NCI-H1436 (cell line): ENCODE measurements around the gene P2RX3.
A peak's percentile ranks its signal among the peaks of the same experiment; 100 is the strongest.
"Not testable (repeated sequence)": the region's sequence is repeated elsewhere in the genome, so short reads cannot be mapped to it uniquely, and the experiment has no call there.

Experiments used
- DNase-seq: peaks from one replicate; lab custom pipeline; 2025; lab: John Stamatoyannopoulos, UW

Gene P2RX3

GRCh38 chr11:57324886-57325734 lies 13.0 kb upstream of the P2RX3 start, which contains the start of gene TNKS1BP1:
TSS of gene TNKS1BP1 (minus strand) at chr11:57324952. CDS start at chr11:57321885, 3,067 bp downstream.
- DNase-seq: peak; percentile 89

DNA sequence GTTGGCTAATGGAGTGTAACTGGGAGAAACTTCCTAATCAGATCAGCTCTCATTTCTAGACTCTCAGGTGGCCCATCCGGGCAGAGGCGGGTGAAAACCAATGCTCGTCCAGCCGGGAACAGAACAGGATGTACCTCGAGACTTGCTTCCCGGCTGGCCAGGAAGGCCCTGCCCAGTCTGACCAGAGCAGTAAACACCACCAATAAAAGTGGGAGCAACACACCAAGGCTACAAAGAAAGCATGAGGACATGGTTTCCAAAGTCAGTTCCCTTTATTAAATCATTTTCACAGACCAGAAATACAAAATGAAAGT lies 12.5 kb upstream of the P2RX3 start:
- DNase-seq: no peak

- no peak for DNase-seq
Measured at GRCh38 chr11:57327721-57328120, 10.4 kb upstream of the P2RX3 start.

GRCh38 chr11:57330029-57330428 lies 8.1 kb upstream of the P2RX3 start:
- DNase-seq: no peak

DNA sequence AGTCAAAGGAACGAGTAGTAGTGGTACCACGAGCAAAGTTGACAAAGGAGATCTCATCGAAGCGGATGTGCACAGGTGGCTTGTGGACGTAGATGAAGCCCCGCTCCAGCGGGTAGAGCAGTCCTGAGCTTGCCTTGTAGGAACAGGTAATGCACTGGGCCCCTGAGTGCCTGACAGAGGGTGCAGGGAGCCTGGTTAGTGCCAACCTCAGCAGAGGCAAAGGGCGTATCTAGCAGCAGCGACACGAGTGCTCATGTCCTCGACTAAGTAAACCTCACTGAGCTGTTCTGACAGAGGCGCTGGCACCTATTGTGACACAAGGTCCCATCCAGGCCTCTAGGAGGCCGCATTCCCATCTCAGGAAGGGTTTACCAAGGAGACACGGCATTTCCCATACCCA lies 6.4 kb upstream of the P2RX3 start:
- no peak for DNase-seq

DNA sequence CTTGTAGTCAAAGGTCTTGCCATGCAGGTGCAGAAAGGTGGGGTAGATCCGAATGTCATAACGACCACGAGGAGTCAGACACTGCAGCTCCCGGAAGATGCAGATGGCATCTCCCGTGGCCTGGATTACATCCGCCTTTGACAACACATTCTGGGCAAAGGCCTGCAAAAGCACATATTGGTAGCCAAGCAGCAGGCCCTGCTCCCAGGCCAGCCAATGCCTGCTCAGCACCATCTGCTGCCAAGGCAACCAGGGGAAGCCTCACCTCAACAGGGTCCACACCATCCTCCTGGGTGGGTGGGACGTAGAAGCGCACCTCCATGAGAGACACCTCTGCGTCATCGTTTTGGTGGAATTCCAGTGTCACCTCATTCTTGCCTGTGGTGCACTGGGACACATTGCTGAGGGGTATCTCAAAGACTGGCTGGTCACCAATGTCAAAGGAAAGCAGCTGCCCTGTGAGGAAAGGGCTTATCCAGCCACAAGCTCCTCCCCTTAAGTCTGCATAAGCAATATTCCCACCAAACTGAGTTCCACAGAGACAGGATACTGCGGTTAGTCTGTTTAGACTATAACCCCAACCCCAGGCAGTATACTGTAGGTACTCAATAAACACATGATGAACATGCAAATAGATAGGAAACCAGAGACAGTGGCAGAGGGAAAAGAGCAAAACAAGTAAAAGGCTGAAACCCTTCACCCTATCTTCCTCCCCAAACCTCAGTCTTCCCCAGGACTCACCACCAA lies 5.3 kb upstream of the P2RX3 start:
- no peak for DNase-seq

GRCh38 chr11:57335023-57335342 lies 3.2 kb upstream of the P2RX3 start:
- DNase-seq: no peak

DNA sequence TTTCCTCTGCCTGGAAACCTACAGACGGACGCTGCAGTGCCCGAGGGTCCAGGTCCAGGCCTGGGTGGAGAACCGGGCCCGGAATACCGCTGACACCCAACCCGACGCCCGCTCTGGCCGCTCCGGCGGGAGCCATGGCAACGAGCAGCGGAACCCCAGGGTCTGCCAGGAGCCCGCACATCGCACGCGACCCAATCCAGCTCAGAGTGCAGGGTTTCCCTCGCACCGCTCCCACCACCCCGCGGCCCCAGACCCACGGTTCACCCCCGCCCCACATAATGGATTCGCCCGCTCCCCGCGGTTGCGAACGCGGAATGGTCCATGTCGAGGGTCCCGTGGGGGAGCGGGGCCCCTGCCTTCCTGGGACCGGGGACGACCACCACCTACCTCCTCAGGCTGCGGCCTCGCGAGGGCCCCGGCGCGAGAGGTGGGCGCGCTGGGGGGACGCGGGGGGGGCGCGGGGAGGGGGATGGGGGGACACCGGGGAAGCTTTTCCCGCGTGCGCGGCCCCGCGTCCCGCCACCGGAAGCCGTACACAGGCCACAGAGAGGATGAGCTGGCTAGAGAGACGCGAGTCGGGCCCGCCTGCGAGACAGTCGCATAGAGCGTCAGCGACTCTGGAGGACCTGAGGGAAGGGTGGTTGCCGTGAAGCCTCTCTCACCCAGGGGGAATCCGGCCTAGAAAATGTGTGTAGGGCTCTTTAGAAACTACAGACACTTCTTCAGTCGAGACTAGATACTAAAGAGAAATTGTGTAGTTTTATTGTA lies 2.6 kb upstream of the P2RX3 start, which contains the start of gene SSRP1:
Gene SSRP1 (minus strand): TSS at position 550 of the 768 bp plus-strand sequence. CDS start 771 bp downstream, outside the sequence.
- DNase-seq: peak; percentile 84

- DNase-seq: no peak
Measured at GRCh38 chr11:57336111-57336666, 2.0 kb upstream of the P2RX3 start.

DNA sequence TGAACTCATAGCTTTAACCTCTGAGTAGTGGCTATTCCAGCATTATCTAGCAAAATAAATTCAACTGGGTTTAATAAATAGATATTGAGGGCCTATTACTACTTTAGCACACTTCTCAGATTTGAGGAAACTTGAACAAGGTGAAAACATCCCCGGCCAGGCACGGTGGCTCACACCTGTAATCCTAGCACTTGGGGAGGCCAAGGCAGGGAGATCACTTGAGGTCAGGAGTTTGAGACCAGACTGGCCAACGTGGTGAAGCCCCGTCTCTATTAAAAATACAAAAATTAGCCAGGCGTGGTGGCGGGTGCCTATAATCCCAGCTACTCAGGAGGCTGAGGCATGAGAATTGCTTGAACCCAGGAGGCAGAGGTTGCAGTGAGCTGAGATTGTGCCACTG lies 1.3 kb upstream of the P2RX3 start:
- DNase-seq: not testable (repeated sequence)

DNA sequence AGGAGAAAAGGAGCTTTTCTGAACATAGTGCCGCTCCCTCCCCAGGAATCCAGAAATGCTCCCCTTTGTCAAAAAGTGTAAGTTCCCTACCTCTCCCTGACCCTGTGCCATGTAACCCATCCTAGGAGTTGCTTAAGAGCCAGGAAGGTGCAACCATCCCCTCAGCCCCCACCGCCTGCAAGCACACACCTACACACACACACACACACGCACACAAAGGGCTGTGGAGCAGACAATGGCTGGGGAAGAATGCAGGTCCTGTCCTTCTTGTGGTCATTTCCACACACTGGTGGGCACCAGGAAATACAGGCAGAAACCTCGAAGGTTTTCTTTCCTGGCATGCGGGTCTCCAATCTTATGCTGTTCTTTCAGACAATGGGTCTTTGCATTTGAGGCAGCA lies 1.2 kb downstream of the P2RX3 start:
- no peak for DNase-seq

GRCh38 chr11:57340039-57340615 lies 2.0 kb downstream of the P2RX3 start:
- DNase-seq: peak; percentile 75

- DNase-seq: no peak
Measured at GRCh38 chr11:57341250-57341808, 3.2 kb downstream of the P2RX3 start.

DNA sequence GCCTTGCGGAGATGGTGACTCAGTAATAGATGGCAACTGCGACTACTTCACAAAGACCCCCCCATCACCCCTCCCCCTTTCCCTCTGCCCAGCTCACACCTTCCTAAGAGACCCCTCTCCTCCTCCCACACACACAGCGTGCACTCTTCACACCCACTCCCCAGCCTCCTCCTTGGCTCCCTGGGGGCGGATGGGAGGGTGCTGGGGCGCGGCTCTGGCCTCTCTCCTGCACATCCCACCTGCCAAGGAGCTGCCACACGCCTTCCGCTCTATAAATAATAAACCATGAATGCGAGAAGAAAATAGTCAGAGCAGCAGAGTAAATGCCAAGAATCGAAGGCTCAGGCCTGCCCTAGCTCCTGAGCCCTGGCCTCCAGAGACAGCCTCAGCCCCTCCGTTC lies 4.5 kb downstream of the P2RX3 start:
- no peak for DNase-seq

GRCh38 chr11:57343825-57344224 lies 5.7 kb downstream of the P2RX3 start:
- DNase-seq: no peak

- DNase-seq: no peak
Measured at GRCh38 chr11:57344826-57345225, 6.7 kb downstream of the P2RX3 start.

GRCh38 chr11:57345555-57346211 lies 7.5 kb downstream of the P2RX3 start:
- DNase-seq: peak; percentile 57

DNA sequence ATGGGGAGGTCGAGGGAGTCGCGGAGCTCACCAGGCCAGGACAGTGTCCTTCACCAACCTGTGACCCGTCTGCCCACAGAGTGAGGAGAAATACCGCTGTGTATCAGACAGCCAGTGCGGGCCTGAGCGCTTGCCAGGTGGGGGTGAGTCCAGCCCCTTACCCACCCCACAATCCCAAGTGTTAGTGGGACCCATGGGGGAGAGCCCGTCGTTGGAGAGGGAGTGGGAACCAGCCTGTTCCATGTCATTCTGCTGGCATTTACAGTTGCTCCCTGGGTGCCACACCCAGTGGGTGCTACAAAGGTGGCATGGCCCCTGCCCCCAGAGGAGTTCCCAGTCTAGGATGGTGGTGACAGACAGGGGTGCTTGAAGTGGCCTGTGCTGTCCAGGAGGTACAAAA lies 9.2 kb downstream of the P2RX3 start:
- no peak for DNase-seq

GRCh38 chr11:57348052-57348451 lies 9.9 kb downstream of the P2RX3 start:
- DNase-seq: no peak

- no peak for DNase-seq
Measured at GRCh38 chr11:57348636-57349313, 10.6 kb downstream of the P2RX3 start.
